HCT116 (cell line): ENCODE data around the gene PKHD1. TPM values are rescaled to one million over a fixed set of nuclear protein-coding genes. Genes with fewer than 3 reads are reported as not detected.

Experiments
- ATAC-seq: fragments of 200-7000 bp; cut with Tn5 transposase; 2 replicates; pipeline ENCODE4 v1.9.1; 2020; ENCODE audit warnings: mild to moderate bottlenecking, moderate library complexity
- BruUV-seq: library from RNA; stranded (reverse); fragments of 400-500 nt; replicated peaks from 2 replicates; lab custom pipeline; 2021; lab: Mats Ljungman, UMichigan
- CTCF ChIA-PET: fragments of 300-600 bp; sonication (Branson Sonifier 250); formaldehyde crosslinking; loops from one replicate; lab custom pipeline; 2021; ENCODE audit warnings: antibody characterized with exemption; lab: Charles Lee
- POLR2A ChIA-PET: fragments of 300-600, 350-600 bp; sonication (Branson Sonifier 250); formaldehyde crosslinking; loops from one replicate; lab custom pipeline; 2021; ENCODE audit warnings: antibody characterized with exemption; lab: Charles Lee
- RAD21 ChIA-PET, 2 experiments: fragments of 300-600 bp; sonication (Branson Sonifier 250); formaldehyde crosslinking; loops; one replicate each; lab custom pipeline; 2023; ENCODE audit warnings: low total read pairs in 2 of 2; ENCODE audit not compliant: uncharacterized antibody in 2 of 2, unreplicated experiment in 2 of 2, low non-redundant PET in 1 of 2; lab: Charles Lee
- DNase-seq: peaks from one replicate; pipeline ENCODE4 v3.0.0-alpha.2; 2010; ENCODE audit warnings: low read depth, low spot score
- H2AFZ ChIP-seq: fragments of 200-600 bp; shearing (Covaris generic), sonication (generic); 2 replicates; pipeline ENCODE4 v1.6.1; 2017; ENCODE audit warnings: low read depth, mixed run types, mixed read lengths, antibody characterized with exemption, low read length; ENCODE audit not compliant: poor library complexity, severe bottlenecking
- H3K27ac ChIP-seq: 2 replicates; pipeline ENCODE4 v1.5.1; 2012; ENCODE audit warnings: low read depth, low read length
- H3K27me3 ChIP-seq: fragments of 200-600 bp; sonication (generic); 2 replicates; pipeline ENCODE4 v1.6.1; 2016; ENCODE audit warnings: mixed run types, low read length, mixed read lengths; ENCODE audit not compliant: insufficient read depth
- H3K36me3 ChIP-seq, 2 experiments: fragments of 200-500 bp in 1 of 2; fragments of 200-600 bp in 1 of 2; sonication (Bioruptor generic) in 1 of 2; sonication (generic) in 1 of 2; 2 replicates each; pipeline versions ENCODE4 v1.5.1 to v1.6.1; 2014 to 2016; ENCODE audit warnings: low read length in 2 of 2, inconsistent platforms in 1 of 2, mixed read lengths in 1 of 2, mixed run types in 1 of 2; ENCODE audit not compliant: insufficient read depth in 2 of 2, control insufficient read depth in 1 of 2
- H3K4me1 ChIP-seq, 2 experiments: fragments of 200-600 bp in 1 of 2; sonication (generic) in 1 of 2; 2 replicates each; pipeline versions ENCODE4 v1.5.1 to v1.6.1; 2012 to 2017; ENCODE audit warnings: low read length in 2 of 2, inconsistent platforms in 1 of 2, mild to moderate bottlenecking in 1 of 2, mixed read lengths in 1 of 2, mixed run types in 1 of 2, moderate library complexity in 1 of 2; ENCODE audit not compliant: insufficient read depth in 2 of 2, control insufficient read depth in 1 of 2
- H3K4me2 ChIP-seq: fragments of 200-600 bp; sonication (generic); 2 replicates; pipeline ENCODE4 v1.6.1; 2017; ENCODE audit warnings: mixed run types, low read length, mixed read lengths
- H3K4me3 ChIP-seq, 2 experiments: fragments of 200-600 bp in 1 of 2; sonication (generic) in 1 of 2; replicated peaks in 1 of 2; 2 replicates each; pipeline ENCODE4 v1.5.1; 2011 to 2016; ENCODE audit warnings: low read length in 2 of 2, control low read depth in 1 of 2, low read depth in 1 of 2, mild to moderate bottlenecking in 1 of 2, mixed read lengths in 1 of 2, mixed run types in 1 of 2
- H3K79me2 ChIP-seq: fragments of 200-600 bp; sonication (generic); 2 replicates; pipeline ENCODE4 v1.6.1; 2017; ENCODE audit warnings: mild to moderate bottlenecking, mixed run types, low read length, moderate library complexity, mixed read lengths; ENCODE audit not compliant: insufficient read depth
- H3K9ac ChIP-seq: fragments of 200-600 bp; sonication (generic); 2 replicates; pipeline ENCODE4 v1.6.1; 2016; ENCODE audit warnings: low read length, mixed read lengths
- H3K9me2 ChIP-seq: fragments of 200-600 bp; sonication (generic), shearing (Covaris generic); 2 replicates; pipeline ENCODE4 v1.6.1; 2017; ENCODE audit warnings: mixed run types, mild to moderate bottlenecking, moderate library complexity; ENCODE audit not compliant: insufficient read depth
- H3K9me3 ChIP-seq, 2 experiments: fragments of 200-500 bp in 1 of 2; fragments of 200-600 bp in 1 of 2; sonication (Bioruptor generic) in 1 of 2; sonication (generic) in 1 of 2; 2 replicates each; pipeline ENCODE4 v1.6.1; 2014 to 2017; ENCODE audit warnings: low read length in 2 of 2, mixed read lengths in 2 of 2, inconsistent platforms in 1 of 2, low read depth in 1 of 2, mild to moderate bottlenecking in 1 of 2, mixed run types in 1 of 2, moderate library complexity in 1 of 2; ENCODE audit not compliant: control insufficient read depth in 1 of 2, insufficient read depth in 1 of 2
- H4K20me1 ChIP-seq: fragments of 200-600 bp; sonication (generic), shearing (Covaris generic); 2 replicates; pipeline ENCODE4 v1.6.1; 2017; ENCODE audit warnings: mixed run types, mild to moderate bottlenecking, moderate library complexity; ENCODE audit not compliant: insufficient read depth
- ATF3 ChIP-seq: IDR thresholded peaks from 2 replicates; pipeline ENCODE4 v1.6.1; 2012
- CTCF ChIP-seq, 3 experiments: fragments of 200-600 bp in 1 of 3; sonication (generic) in 1 of 3; IDR thresholded peaks in 2 of 3; conservative IDR thresholded peaks in 1 of 3; 2 replicates each; pipeline ENCODE4 v1.5.1; 2012 to 2017; ENCODE audit warnings: low read depth in 2 of 3, low read length in 2 of 3, antibody characterized with exemption in 1 of 3, borderline replicate concordance in 1 of 3, control low read depth in 1 of 3, mild to moderate bottlenecking in 1 of 3, mixed read lengths in 1 of 3, mixed run types in 1 of 3, moderate library complexity in 1 of 3; ENCODE audit not compliant: insufficient read depth in 1 of 3
- EZH2phosphoT487 ChIP-seq: fragments of 200-600 bp; IDR thresholded peaks from 2 replicates; pipeline ENCODE4 v1.6.1; 2018; ENCODE audit warnings: antibody characterized with exemption, borderline replicate concordance
- FOSL1 ChIP-seq: IDR thresholded peaks from 2 replicates; pipeline ENCODE4 v1.6.1; 2012; ENCODE audit warnings: low read depth
- MAX ChIP-seq: IDR thresholded peaks from 2 replicates; pipeline ENCODE4 v1.6.1; 2012
- POLR2AphosphoS5 ChIP-seq: IDR thresholded peaks from 2 replicates; pipeline ENCODE4 v1.6.1; 2011; ENCODE audit warnings: mild to moderate bottlenecking, low read depth, low read length, moderate library complexity
- SP1 ChIP-seq: IDR thresholded peaks from 2 replicates; pipeline ENCODE4 v1.6.1; 2012; ENCODE audit warnings: low read depth
- YY1 ChIP-seq: IDR thresholded peaks from 2 replicates; pipeline ENCODE4 v1.6.1; 2011; ENCODE audit warnings: low read length, low read depth, moderate library complexity, mild to moderate bottlenecking; ENCODE audit not compliant: insufficient replicate concordance; ENCODE audit errors: extremely low read depth
- intact Hi-C: fragments of 100-400 bp; cut with micrococcal nuclease; formaldehyde crosslinking; loops from 2 replicates; pipeline ENCODE4 v1.10.0; 2022
- total RNA-seq: library from RNA; stranded (reverse); gene quantifications from one replicate; pipeline ENCODE4 v1.2.1, GENCODE V29; 2021; ENCODE audit not compliant: unreplicated experiment

The PKHD1 gene
- total RNA-seq, 1 experiment from 2014 or later = not detected

GRCh38 chr6:51885957-51886356 is 201.5 kb downstream of the PKHD1 start:
- no peaks in the 10 kb centered on the region for H4K20me1 ChIP-seq
- no TSS peak for BruUV-seq
- no peaks in the 10 kb centered on the region for H3K9me3 ChIP-seq
- intact Hi-C loops = no loop called here
- H3K27ac ChIP-seq = no peak overlapping the region
- no peaks in the 10 kb centered on the region for H3K27me3 ChIP-seq
- no peak for TF ChIP-seq CTCF (IDR thresholded peaks at IDR 0.05 in 2 of 3, conservative IDR thresholded peaks at IDR 0.05 in 1 of 3; ENCODE audit: borderline replicate concordance in 1 of 3, insufficient read depth in 1 of 3, low read depth in 2 of 3, low read length in 2 of 3)
- no peak for TF ChIP-seq YY1
- no peak for TF ChIP-seq POLR2AphosphoS5
- TF ChIP-seq MAX = no peak
- TF ChIP-seq EZH2phosphoT487 = no peak
- TF ChIP-seq ATF3 = no peak
- TF ChIP-seq FOSL1 = no peak
- TF ChIP-seq SP1 = no peak
- TF ChIP-seq, all 23 proteins: peak for 0
- DNase-seq = no peak
- no peaks in the 10 kb centered on the region for H3K9me2 ChIP-seq
- no peaks in the 10 kb centered on the region for H3K36me3 ChIP-seq
- ChIA-PET RAD21 (no interaction called here), CTCF (no interaction called here), POLR2A (no interaction called here)
- H2AFZ ChIP-seq = no peak overlapping the region
- ATAC-seq = no peak
- H3K4me3 ChIP-seq = no peak overlapping the region
- no peaks in the 10 kb centered on the region for H3K4me1 ChIP-seq
- H3K9ac ChIP-seq = no peak overlapping the region
- H3K4me2 ChIP-seq = no peak overlapping the region
- no peaks in the 10 kb centered on the region for H3K79me2 ChIP-seq
